ENCODE data around the gene TM2D3.

- TF ChIP-seq CTCF (IDR thresholded peaks at IDR 0.05) (no peak), CREM (CRISPR knock-in tag; IDR thresholded peaks at IDR 0.05) (no peak), TCF7 (CRISPR knock-in tag; IDR thresholded peaks at IDR 0.05; ENCODE audit: low read depth) (no peak), MAX (CRISPR knock-in tag; IDR thresholded peaks at IDR 0.05) (no peak), NR2C2 (CRISPR knock-in tag; IDR thresholded peaks at IDR 0.05) (no peak), HMGA2 (CRISPR knock-in tag; IDR thresholded peaks at IDR 0.05) (no peak), ZBTB43 (CRISPR knock-in tag; IDR thresholded peaks at IDR 0.05) (no peak), ESRRA (CRISPR knock-in tag; IDR thresholded peaks at IDR 0.05; ENCODE audit: borderline replicate concordance) (no peak), KAT7 (CRISPR knock-in tag; IDR thresholded peaks at IDR 0.05; ENCODE audit: borderline replicate concordance) (no peak), STAT6 (CRISPR knock-in tag; conservative IDR thresholded peaks at IDR 0.05; ENCODE audit: low read depth) (no peak), ZNF121 (CRISPR knock-in tag; IDR thresholded peaks at IDR 0.05) (no peak), FOXP1 (CRISPR knock-in tag; IDR thresholded peaks at IDR 0.05; ENCODE audit: borderline replicate concordance) (no peak), NFE2L1 (CRISPR knock-in tag; IDR thresholded peaks at IDR 0.05) (no peak), ATF3 (CRISPR knock-in tag; conservative IDR thresholded peaks at IDR 0.05) (no peak)
Observed at GRCh38 chr15:101698314-101698713, 46.1 kb upstream of the TM2D3 start.

All from WTC11 (cell line).